Kidney epithelial cell (primary cell): Measurements from ENCODE around the gene ERC1. TPM values are rescaled to one million over a fixed set of nuclear protein-coding genes. Genes with fewer than 3 reads are reported as not detected.
A peak's percentile ranks its signal among the peaks of the same experiment; 100 is the strongest.

Experiments used
- DNase-seq: peaks from one replicate; pipeline ENCODE4 v3.0.0-alpha.2; 2010; ENCODE audit warnings: low read depth
- H3K27me3 ChIP-seq: 2 replicates; pipeline ENCODE4 v1.6.0; 2011; ENCODE audit warnings: low read length; ENCODE audit not compliant: control insufficient read depth, insufficient read depth
- H3K36me3 ChIP-seq: 2 replicates; pipeline ENCODE4 v1.5.1; 2011; ENCODE audit warnings: low read length; ENCODE audit not compliant: control insufficient read depth, insufficient read depth
- H3K4me3 ChIP-seq: 2 replicates; pipeline ENCODE4 v1.5.1; 2011; ENCODE audit warnings: low read depth, mild to moderate bottlenecking, control low read depth, low read length
- total RNA-seq: library from RNA; depleted of rRNA; stranded (reverse); fragments of >200 nt; gene quantifications from 2 replicates; pipeline ENCODE4 v1.2.3, GENCODE V29; 2015
- TF ChIP-seq, protein P1 (sequence below): IDR thresholded peaks from 2 replicates; pipeline ENCODE4 v1.5.1; 2011; ENCODE audit warnings: mild to moderate bottlenecking, moderate library complexity, low read length, control low read depth, inconsistent platforms; ENCODE audit not compliant: insufficient read depth, poor library complexity, severe bottlenecking

Gene ERC1
- total RNA-seq, 1 donor from 2014 or later: 16.4 TPM

DNA sequence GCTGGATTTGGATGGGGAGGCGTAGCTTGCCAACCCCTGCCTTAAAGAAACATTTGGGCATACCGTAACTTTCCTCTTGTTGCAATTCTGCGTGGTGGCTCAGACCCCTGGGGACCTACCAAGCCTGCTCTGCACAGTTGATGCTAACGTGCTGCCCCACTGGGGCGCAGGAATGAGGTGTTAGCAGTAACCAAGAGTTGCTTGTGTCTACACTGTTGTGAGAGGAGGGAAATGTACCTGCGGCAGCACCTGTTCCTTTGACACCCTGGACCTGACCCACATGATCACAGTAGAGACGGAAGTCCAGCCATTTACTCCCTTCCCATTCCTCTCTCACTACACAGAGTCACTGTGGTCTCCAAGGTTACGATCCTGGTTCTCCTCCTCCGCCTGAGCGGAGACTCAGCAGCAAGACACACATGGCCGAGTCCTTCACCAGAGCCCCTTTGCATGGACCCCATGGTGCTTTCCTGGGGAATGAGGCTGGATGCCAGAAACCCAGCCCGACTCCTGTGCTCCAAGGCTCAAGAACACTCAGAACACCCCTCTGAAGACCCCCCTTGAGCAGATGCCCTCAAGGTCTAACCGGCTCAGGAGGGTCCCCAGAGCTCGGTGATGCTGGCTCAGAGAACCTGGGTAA, 518.5 kb downstream of the ERC1 start:
- peaks cover 2% of the 10 kb centered on the region for H3K27me3 ChIP-seq
- H3K4me3 ChIP-seq: no peak overlapping the region
- TF ChIP-seq, protein P1, sequence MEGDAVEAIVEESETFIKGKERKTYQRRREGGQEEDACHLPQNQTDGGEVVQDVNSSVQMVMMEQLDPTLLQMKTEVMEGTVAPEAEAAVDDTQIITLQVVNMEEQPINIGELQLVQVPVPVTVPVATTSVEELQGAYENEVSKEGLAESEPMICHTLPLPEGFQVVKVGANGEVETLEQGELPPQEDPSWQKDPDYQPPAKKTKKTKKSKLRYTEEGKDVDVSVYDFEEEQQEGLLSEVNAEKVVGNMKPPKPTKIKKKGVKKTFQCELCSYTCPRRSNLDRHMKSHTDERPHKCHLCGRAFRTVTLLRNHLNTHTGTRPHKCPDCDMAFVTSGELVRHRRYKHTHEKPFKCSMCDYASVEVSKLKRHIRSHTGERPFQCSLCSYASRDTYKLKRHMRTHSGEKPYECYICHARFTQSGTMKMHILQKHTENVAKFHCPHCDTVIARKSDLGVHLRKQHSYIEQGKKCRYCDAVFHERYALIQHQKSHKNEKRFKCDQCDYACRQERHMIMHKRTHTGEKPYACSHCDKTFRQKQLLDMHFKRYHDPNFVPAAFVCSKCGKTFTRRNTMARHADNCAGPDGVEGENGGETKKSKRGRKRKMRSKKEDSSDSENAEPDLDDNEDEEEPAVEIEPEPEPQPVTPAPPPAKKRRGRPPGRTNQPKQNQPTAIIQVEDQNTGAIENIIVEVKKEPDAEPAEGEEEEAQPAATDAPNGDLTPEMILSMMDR: no peak
- DNase-seq: no peak
- no peaks in the 10 kb centered on the region for H3K36me3 ChIP-seq

- Histone ChIP-seq H3K27me3 (peaks cover 2% of the 10 kb centered on the region), H3K36me3 (no peaks in the 10 kb centered on the region), H3K4me3 (no peak overlapping the region)
- TF ChIP-seq, protein P1: no peak
- no peak for DNase-seq
Observed at GRCh38 chr12:1510056-1510812, 519.2 kb downstream of the ERC1 start.

- Histone ChIP-seq H3K36me3 (no peaks in the 10 kb centered on the region), H3K4me3 (no peak overlapping the region), H3K27me3 (peaks cover 2% of the 10 kb centered on the region)
- TF ChIP-seq, protein P1: no peak
- no peak for DNase-seq
Observed at GRCh38 chr12:1515010-1515409, 524.0 kb downstream of the ERC1 start.

DNA sequence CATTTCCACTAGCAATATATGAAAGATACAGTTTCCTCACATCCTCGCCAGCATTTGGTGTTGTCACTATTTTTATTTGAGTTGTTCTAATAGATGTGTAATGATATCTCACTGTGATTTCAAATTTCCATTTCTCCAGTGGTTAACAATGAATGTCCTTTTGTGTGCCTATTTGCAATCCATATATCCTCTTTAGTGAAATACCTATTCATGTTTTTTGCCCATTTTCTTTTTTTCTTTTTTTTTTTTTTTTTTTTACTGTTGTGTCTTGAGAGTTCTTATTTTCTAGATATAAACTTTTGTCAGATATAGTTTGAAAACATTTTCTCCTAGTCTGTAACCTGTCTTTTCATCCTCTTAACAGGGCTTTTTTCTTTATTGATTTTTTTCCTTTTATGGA, 524.4 kb downstream of the ERC1 start:
- no peak overlapping the region for H3K4me3 ChIP-seq
- no peak for DNase-seq
- H3K27me3 ChIP-seq: no peaks in the 10 kb centered on the region
- TF ChIP-seq, protein P1: no peak
- no peaks in the 10 kb centered on the region for H3K36me3 ChIP-seq

GRCh38 chr12:1517007-1517406, 526.0 kb downstream of the ERC1 start:
- Histone ChIP-seq H3K4me3 (no peak overlapping the region), H3K36me3 (no peaks in the 10 kb centered on the region), H3K27me3 (no peaks in the 10 kb centered on the region)
- TF ChIP-seq, protein P1: peak; percentile 57
- DNase-seq: no peak
